ENCODE measurements around the gene NIPA2.

The NIPA2 gene

GRCh38 chr15:22903961-22904534, 65.6 kb downstream of the NIPA2 start:
- DNase-seq, result no peak

- DNase-seq, result no peak
These were observed 66.3 kb downstream of the NIPA2 start for GRCh38 chr15:22904736-22905135.

- no peak for DNase-seq
These were observed 68.9 kb downstream of the NIPA2 start for GRCh38 chr15:22907161-22907950.

- DNase-seq, result no peak
These were observed 70.4 kb downstream of the NIPA2 start for GRCh38 chr15:22908830-22909229.

DNA sequence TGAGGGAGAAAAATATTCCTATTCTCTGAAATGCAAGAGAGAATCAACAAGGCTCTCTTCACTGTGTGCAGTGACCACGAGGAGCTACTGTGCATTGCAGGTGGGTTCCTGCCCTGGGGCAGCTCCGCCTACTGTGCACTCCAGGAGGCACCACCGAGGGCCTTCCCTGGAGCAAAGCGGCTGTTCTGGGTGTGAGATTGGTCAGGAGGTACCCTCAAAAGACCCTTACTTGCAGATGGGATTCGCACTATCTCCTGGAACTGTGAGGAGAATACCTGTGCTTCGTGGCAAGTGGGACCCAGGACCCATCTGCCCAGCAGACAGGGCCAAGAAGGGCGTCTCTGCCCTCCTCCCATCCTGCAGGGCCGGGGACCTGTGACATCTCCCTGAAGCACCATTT, 72.8 kb downstream of the NIPA2 start:
- no peak for DNase-seq

DNA sequence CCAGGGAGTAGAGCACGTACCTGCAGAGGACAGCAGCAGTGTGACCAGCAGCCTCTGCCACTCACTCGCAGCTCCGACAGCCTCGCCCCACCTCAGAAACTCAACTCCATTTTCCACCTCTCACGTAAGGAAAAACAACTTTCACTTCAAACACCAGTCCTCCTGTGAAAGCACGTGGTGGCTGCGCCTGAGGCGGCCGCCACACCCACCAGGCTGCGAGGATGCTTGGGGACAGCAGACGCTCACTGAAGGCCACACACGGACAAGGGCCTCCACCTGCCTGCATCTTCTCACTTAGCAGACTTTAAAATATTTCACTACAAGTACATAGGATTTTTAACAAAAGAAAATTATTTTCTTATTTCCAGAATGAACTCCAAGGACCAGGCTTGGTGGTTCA, 73.8 kb downstream of the NIPA2 start:
- DNase-seq, result no peak

DNA sequence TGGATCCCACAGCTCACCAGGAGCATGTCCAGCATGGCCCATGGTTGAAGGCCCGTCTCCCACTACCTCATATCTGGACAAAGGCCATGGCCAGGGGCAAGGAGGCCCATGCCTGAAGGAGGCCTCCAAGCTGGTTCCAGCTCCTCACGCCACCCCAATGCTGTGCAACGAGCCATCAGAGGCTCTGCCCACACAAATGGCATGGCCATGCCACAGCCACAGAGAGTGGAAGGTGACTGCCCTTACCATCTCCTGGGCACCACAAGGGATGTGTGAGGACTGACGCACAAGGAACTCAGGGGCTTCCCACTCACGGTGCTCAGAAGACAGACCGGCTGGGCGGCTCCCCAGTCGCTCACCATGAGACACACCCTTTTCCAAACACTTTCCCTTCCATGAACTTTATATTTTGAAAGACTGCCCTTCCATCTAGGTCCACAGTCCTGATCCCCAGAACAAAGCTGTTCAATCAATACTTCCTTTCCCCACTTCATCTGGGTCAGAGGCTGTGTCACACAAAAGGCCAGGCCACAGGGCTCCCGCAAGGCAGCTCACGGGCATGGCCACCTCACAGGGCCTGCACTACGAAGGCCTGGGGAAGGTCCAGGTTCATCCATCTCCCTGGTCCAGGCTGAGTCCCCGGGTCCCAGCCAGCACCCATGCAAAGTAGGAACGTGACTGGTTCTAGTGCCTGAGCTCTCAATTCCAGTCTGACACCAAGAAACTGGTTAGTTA, 75.3 kb downstream of the NIPA2 start:
- DNase-seq, result no peak

DNA sequence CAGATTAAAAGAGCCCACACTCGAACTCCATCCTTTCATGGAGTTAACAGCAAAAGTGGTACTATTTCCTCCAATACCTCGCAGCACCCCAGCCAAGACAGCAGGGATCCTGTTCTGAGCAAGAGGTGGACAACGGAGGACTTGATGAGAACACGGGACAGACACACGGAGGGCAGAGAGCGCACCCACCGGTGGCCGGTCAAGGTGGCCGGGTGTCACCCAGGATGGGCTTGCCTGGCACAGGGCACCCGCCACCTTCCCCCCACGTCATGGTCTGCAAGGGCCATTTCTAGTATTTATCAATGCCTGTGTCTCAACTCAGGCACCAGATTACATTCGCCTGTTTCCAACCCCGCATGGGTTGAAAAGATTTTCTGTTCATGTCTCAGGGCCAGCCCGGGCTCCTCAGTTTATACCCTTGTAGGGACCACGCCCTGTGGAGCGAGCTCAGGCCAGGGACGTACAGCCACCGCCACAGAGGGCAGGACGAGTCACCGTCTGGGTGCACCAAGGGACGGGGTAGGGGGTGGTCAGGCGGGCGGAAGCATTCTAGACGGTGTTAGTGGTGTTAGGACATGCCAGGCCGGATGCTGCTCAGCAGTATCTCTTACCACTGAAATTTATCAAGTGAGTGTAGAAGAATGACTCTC, 77.5 kb downstream of the NIPA2 start:
- no peak for DNase-seq

- no peak for DNase-seq
These were observed 78.3 kb downstream of the NIPA2 start for GRCh38 chr15:22916606-22917350.

DNA sequence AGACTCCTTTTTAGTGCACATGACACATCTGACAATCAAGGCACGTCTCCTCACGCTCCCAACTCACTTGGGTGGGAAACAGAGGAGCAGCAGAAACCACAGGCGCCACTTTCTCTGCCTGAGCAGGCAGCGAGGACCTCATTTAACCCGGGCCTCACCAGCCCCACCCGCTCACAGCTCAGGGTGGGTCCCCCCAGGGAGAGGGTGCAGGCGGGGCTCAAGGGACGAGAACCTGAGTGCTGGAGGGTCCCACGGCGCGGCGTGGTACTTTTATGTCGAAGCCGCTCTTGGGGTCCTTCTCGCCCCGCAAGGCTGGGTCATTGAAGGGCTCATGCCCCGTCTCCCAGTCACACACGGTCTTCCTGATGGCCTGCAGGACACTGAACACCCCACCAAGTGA, 79.1 kb downstream of the NIPA2 start:
- no peak for DNase-seq

All from AML-193 (cell line).